PC-9 (cell line): ENCODE measurements around the gene ZSWIM5. TPM values are rescaled to one million over a fixed set of nuclear protein-coding genes. Genes with fewer than 3 reads are reported as not detected.
"Not testable (repeated sequence)": the region's sequence is repeated elsewhere in the genome, so short reads cannot be mapped to it uniquely, and the experiment has no call there.

ENCODE experiments used
- BruUV-seq: library from RNA; stranded (reverse); fragments of 400-500 nt; replicated peaks from 2 replicates; lab custom pipeline; 2021; lab: Mats Ljungman, UMichigan
- CTCF ChIA-PET: fragments of 300-600 bp; sonication (Branson Sonifier 250); formaldehyde crosslinking; loops from one replicate; lab custom pipeline; 2022; ENCODE audit warnings: antibody characterized with exemption; lab: Charles Lee
- POLR2A ChIA-PET: fragments of 300-600 bp; sonication (Branson Sonifier 250); formaldehyde crosslinking; loops from one replicate; lab custom pipeline; 2022; ENCODE audit warnings: antibody characterized with exemption; ENCODE audit not compliant: unreplicated experiment; lab: Charles Lee
- DNase-seq, 2 experiments: peaks; one replicate each; pipeline versions ENCODE4 v3.0.0 to v3.0.0-alpha.2; 2015 to 2022; ENCODE audit warnings: mixed read lengths in 1 of 2
- H2AFZ ChIP-seq: fragments of 200-600 bp; sonication (generic); 2 replicates; pipeline ENCODE4 v1.8.1; 2017; ENCODE audit warnings: antibody characterized with exemption
- H3F3A ChIP-seq: fragments of 200-600 bp; sonication (generic); 2 replicates; pipeline ENCODE4 v1.8.1; 2017; ENCODE audit warnings: antibody characterized with exemption, mild to moderate bottlenecking, low read depth; ENCODE audit not compliant: insufficient read depth
- H3K27ac ChIP-seq: fragments of 200-600 bp; sonication (generic); 2 replicates; pipeline ENCODE4 v1.6.1; 2016; ENCODE audit warnings: mixed run types
- H3K27me3 ChIP-seq: fragments of 200-600 bp; sonication (generic); 2 replicates; pipeline ENCODE4 v1.6.1; 2016; ENCODE audit warnings: low read depth, mixed run types; ENCODE audit not compliant: insufficient read depth
- H3K36me3 ChIP-seq: fragments of 200-600 bp; sonication (generic); 2 replicates; pipeline ENCODE4 v1.6.1; 2016; ENCODE audit warnings: low read depth, mixed run types
- H3K4me1 ChIP-seq: fragments of 200-600 bp; sonication (generic); replicated peaks from 2 replicates; pipeline ENCODE4 v1.6.1; 2016; ENCODE audit warnings: mixed run types; ENCODE audit not compliant: insufficient read depth
- H3K4me2 ChIP-seq: fragments of 200-600 bp; sonication (generic); 2 replicates; pipeline ENCODE4 v1.6.1; 2017; ENCODE audit warnings: mixed run types
- H3K4me3 ChIP-seq: fragments of 200-600 bp; sonication (generic); 2 replicates; pipeline ENCODE4 v1.6.1; 2016; ENCODE audit warnings: mixed run types
- H3K79me2 ChIP-seq: fragments of 200-600 bp; sonication (generic); 2 replicates; pipeline ENCODE4 v1.6.1; 2017; ENCODE audit warnings: low read depth, mixed run types
- H3K9me2 ChIP-seq: fragments of 200-600 bp; sonication (generic); 2 replicates; pipeline ENCODE4 v1.8.1; 2017; ENCODE audit warnings: mild to moderate bottlenecking; ENCODE audit not compliant: insufficient read depth
- H3K9me3 ChIP-seq: fragments of 200-600 bp; sonication (generic); 2 replicates; pipeline ENCODE4 v1.8.1; 2016; ENCODE audit warnings: low read depth; ENCODE audit not compliant: insufficient read depth
- H4K20me1 ChIP-seq: fragments of 200-600 bp; sonication (generic); 2 replicates; pipeline ENCODE4 v1.8.1; 2017; ENCODE audit not compliant: insufficient read depth
- EZH2 ChIP-seq: fragments of 200-600 bp; sonication (generic); IDR thresholded peaks from 2 replicates; pipeline ENCODE4 v1.8.0; 2017; ENCODE audit warnings: antibody characterized with exemption, low read depth
- intact Hi-C: fragments of 100-400 bp; cut with micrococcal nuclease; formaldehyde crosslinking; loops from one replicate; pipeline ENCODE4 v1.10.0; 2022; ENCODE audit not compliant: unreplicated experiment
- total RNA-seq: library from RNA; stranded (reverse); gene quantifications from 2 replicates; pipeline ENCODE4 v1.2.3, GENCODE V29; 2021
- TF ChIP-seq, protein P1 (sequence below): fragments of 200-600 bp; sonication (generic); conservative IDR thresholded peaks from 2 replicates; pipeline ENCODE4 v1.6.1; 2017; ENCODE audit warnings: mixed run types, antibody characterized with exemption, mild to moderate bottlenecking, moderate library complexity

The ZSWIM5 gene
- total RNA-seq, 1 experiment from 2014 or later: 0.50 TPM

DNA sequence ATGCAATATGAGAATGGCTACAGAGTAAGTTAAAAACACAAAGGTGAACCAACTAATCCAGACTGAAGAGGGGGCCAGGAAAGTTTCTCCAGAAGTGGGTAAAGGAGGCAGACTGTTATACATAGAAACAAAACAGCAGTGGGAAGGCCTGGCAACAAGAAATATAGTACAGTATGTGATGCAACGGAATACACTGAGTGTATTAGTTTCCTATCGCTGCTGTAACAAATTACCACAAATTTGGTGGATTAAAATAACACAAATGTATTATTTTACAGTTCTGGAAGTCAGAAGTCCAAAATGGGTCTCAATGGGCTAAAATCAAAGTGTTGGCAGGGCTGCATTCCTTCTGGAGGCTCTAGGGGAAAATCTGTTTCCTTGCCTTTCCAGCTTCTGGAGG lies 95.2 kb downstream of the ZSWIM5 start:
- CTCF ChIA-PET: no interaction called here
- Histone ChIP-seq H4K20me1 (no peaks in the 10 kb centered on the region), H3K9me2 (peaks cover 4% of the 10 kb centered on the region; the same call in 1 of the 2 replicates), H2AFZ (no peak overlapping the region), H3K9me3 (no peaks in the 10 kb centered on the region), H3K27me3 (no peaks in the 10 kb centered on the region), H3K4me1 (no peaks in the 10 kb centered on the region), H3F3A (no peaks in the 10 kb centered on the region), H3K27ac (no peak overlapping the region), H3K36me3 (no peaks in the 10 kb centered on the region), H3K4me3 (no peak overlapping the region), H3K79me2 (no peaks in the 10 kb centered on the region), H3K4me2 (no peak overlapping the region)
- intact Hi-C loops: no loop called here
- POLR2A ChIA-PET: no interaction called here
- DNase-seq: no peak
- no TSS peak for BruUV-seq
- TF ChIP-seq, protein P1, sequence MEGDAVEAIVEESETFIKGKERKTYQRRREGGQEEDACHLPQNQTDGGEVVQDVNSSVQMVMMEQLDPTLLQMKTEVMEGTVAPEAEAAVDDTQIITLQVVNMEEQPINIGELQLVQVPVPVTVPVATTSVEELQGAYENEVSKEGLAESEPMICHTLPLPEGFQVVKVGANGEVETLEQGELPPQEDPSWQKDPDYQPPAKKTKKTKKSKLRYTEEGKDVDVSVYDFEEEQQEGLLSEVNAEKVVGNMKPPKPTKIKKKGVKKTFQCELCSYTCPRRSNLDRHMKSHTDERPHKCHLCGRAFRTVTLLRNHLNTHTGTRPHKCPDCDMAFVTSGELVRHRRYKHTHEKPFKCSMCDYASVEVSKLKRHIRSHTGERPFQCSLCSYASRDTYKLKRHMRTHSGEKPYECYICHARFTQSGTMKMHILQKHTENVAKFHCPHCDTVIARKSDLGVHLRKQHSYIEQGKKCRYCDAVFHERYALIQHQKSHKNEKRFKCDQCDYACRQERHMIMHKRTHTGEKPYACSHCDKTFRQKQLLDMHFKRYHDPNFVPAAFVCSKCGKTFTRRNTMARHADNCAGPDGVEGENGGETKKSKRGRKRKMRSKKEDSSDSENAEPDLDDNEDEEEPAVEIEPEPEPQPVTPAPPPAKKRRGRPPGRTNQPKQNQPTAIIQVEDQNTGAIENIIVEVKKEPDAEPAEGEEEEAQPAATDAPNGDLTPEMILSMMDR: no peak
- no peak for TF ChIP-seq EZH2

DNA sequence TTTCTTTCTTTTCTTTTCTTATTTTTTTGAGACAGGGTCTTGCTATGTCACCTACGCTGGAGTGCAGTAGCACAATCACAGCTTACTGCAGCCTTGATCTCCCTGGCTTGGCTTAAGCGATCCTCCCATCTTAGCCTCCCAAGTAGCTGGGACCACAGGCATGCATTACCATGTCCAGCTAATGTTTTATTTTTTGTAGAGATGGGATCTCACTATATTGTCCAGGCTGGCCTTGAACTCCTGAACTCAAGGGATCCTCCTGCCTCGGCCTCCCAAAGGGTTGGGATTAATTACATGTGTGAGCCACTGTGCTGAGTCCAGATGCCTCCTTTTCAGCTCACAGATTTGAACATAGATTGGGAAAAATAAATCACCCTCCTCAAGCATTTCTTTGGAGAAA lies 98.6 kb downstream of the ZSWIM5 start:
- H3K27ac ChIP-seq: no peak overlapping the region
- no peaks in the 10 kb centered on the region for H4K20me1 ChIP-seq
- ChIA-PET CTCF (no interaction called here), POLR2A (no interaction called here)
- intact Hi-C loops: no loop called here
- no peaks in the 10 kb centered on the region for H3K36me3 ChIP-seq
- no peaks in the 10 kb centered on the region for H3K4me1 ChIP-seq
- no peaks in the 10 kb centered on the region for H3K27me3 ChIP-seq
- no peaks in the 10 kb centered on the region for H3K79me2 ChIP-seq
- H3K9me2 ChIP-seq: peaks cover 4% of the 10 kb centered on the region; the same call in 1 of the 2 replicates
- no peak overlapping the region for H3K4me2 ChIP-seq
- no peak for TF ChIP-seq EZH2
- TF ChIP-seq, protein P1: no peak
- no peaks in the 10 kb centered on the region for H3K9me3 ChIP-seq
- no peak overlapping the region for H2AFZ ChIP-seq
- no peaks in the 10 kb centered on the region for H3F3A ChIP-seq
- no TSS peak for BruUV-seq
- no peak overlapping the region for H3K4me3 ChIP-seq
- no peak for DNase-seq

DNA sequence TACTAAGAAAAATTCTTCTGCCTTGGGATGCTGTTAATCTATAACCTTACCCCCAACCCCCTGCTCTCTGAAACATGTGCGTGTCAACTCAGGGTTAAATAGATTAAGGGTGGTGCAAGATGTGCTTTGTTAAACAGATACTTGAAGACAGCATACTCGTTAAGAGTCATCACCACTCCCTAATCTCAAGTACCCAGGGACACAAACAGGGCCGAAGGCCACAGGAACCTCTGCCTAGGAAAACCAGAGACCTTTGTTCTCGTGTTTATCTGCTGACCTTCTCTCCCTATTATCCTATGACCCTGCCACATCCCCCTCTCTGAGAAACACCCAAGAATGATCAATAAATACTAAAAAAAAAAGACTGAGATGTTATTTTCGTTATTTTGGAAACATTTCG lies 99.5 kb downstream of the ZSWIM5 start:
- H3K4me2 ChIP-seq, H3K36me3 ChIP-seq, H3K9me3 ChIP-seq, BruUV-seq, H3K4me1 ChIP-seq, H3K27me3 ChIP-seq, DNase-seq, H3K9me2 ChIP-seq, H3K4me3 ChIP-seq, H2AFZ ChIP-seq, intact Hi-C loops, H3F3A ChIP-seq, POLR2A ChIA-PET, H3K27ac ChIP-seq, H4K20me1 ChIP-seq, CTCF ChIA-PET, H3K79me2 ChIP-seq: not testable (repeated sequence)

DNA sequence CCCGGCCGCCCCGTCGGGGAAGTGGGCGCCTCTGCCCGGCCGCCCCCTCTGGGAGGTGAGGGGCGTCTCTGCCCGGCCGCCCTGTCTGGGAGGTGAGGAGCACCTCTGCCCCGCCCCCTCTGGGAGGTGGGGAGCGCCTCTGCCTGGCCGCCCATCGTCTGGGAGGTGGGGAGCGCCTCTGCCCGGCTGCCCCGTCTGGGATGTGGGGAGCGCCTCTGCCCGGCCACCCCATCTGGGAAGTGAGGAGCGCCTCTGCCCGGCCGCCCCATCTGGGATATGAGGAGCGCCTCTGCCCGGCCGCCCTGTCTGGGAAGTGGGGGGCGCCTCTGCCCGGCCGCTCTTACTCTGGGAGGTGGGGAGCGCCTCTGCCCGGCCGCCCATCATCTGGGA lies 100.3 kb downstream of the ZSWIM5 start:
- H3K27ac ChIP-seq, BruUV-seq, H3K79me2 ChIP-seq, DNase-seq, H3K4me1 ChIP-seq, POLR2A ChIA-PET, H3K36me3 ChIP-seq, H3K4me2 ChIP-seq, H4K20me1 ChIP-seq, H2AFZ ChIP-seq, H3K9me3 ChIP-seq, H3F3A ChIP-seq, H3K27me3 ChIP-seq, H3K4me3 ChIP-seq, H3K9me2 ChIP-seq, intact Hi-C loops, CTCF ChIA-PET: not testable (repeated sequence)

GRCh38 chr1:45105486-45106155 lies 100.8 kb downstream of the ZSWIM5 start:
- H3K36me3 ChIP-seq, H3K27ac ChIP-seq, DNase-seq, CTCF ChIA-PET, H3K9me3 ChIP-seq, H3K79me2 ChIP-seq, H3K27me3 ChIP-seq, BruUV-seq, H3K4me2 ChIP-seq, H3K9me2 ChIP-seq, H4K20me1 ChIP-seq, H3F3A ChIP-seq, H3K4me3 ChIP-seq, H2AFZ ChIP-seq, POLR2A ChIA-PET, intact Hi-C loops, H3K4me1 ChIP-seq: not testable (repeated sequence)
